Lower leg skin (tissue), 4 donors: Measurements from ENCODE around the gene PSAPL1. TPM values are rescaled to one million over a fixed set of nuclear protein-coding genes. Genes with fewer than 3 reads are reported as not detected.

ENCODE experiments used
- DNase-seq, 2 donors: peaks; one replicate each; pipeline ENCODE4 v3.0.0-alpha.2; 2019; ENCODE audit warnings: low spot score in 2 of 2
- H3K4me3 ChIP-seq: fragments of 200-600 bp; sonication (generic); 2 replicates; pipeline ENCODE4 v1.5.1; 2017; ENCODE audit warnings: mild to moderate bottlenecking, low read depth; ENCODE audit not compliant: poor library complexity, severe bottlenecking
- CTCF ChIP-seq, 3 donors: fragments of 450-650 bp; IDR thresholded peaks; one replicate each; pipeline ENCODE4 v1.5.1; 2016; ENCODE audit warnings: antibody characterized with exemption in 3 of 3, mild to moderate bottlenecking in 3 of 3, moderate library complexity in 2 of 3
- POLR2A ChIP-seq, 2 donors: fragments of 450-650 bp; IDR thresholded peaks; one replicate each; pipeline ENCODE4 v1.6.1; 2016 to 2017; ENCODE audit warnings: antibody characterized with exemption in 2 of 2, mild to moderate bottlenecking in 1 of 2, moderate library complexity in 1 of 2
- WGBS, 2 donors: methylation state at CpG; one replicate each; pipeline ENCODE4 v1.1.5; 2018; 5-methylcytosine and 5-hydroxymethylcytosine counted together
- intact Hi-C: fragments of 100-400 bp; cut with DNase I; formaldehyde crosslinking; loops from one replicate; pipeline ENCODE4 v1.15.0; 2023; ENCODE audit warnings: low total_unique reads
- total RNA-seq, 4 donors: library from RNA; depleted of rRNA; stranded (reverse); fragments of >200 nt; gene quantifications; one replicate each; pipeline ENCODE4 v1.1.0, GENCODE V29; 2016

Gene PSAPL1
- total RNA-seq, 4 donors from 2014 or later: 142 to 570 (median 249) TPM

- WGBS, 2 donors: 68 to 74% methylated on average over 15 to 17 of the region's 17 CpGs
- DNase-seq: peak in 1 of 2 donors; percentile 78
- intact Hi-C loops: no loop called here
- no peak overlapping the region for H3K4me3 ChIP-seq
- TF ChIP-seq POLR2A (IDR thresholded peaks at IDR 0.05) (no peak), CTCF (IDR thresholded peaks at IDR 0.05) (no peak)
Observed at GRCh38 chr4:7429601-7430078, 5.1 kb downstream of the PSAPL1 start.

GRCh38 chr4:7429069-7429416 is 5.7 kb downstream of the PSAPL1 start:
- intact Hi-C loops: no loop called here
- TF ChIP-seq POLR2A (IDR thresholded peaks at IDR 0.05): no peak
- TF ChIP-seq CTCF (IDR thresholded peaks at IDR 0.05): no peak
- H3K4me3 ChIP-seq: no peak overlapping the region
- DNase-seq: peak in 1 of 2 donors; percentile 76
- WGBS, 2 donors: 78 to 83% methylated on average over 9 of the region's 9 CpGs

GRCh38 chr4:7428261-7429068 is 6.3 kb downstream of the PSAPL1 start:
- no peak for TF ChIP-seq CTCF (IDR thresholded peaks at IDR 0.05)
- TF ChIP-seq POLR2A (IDR thresholded peaks at IDR 0.05): no peak
- WGBS, 2 donors: 88 to 94% methylated on average over 16 of the region's 16 CpGs
- intact Hi-C loops: no loop called here
- peak in 1 of 2 donors; percentile 56 for DNase-seq
- no peak overlapping the region for H3K4me3 ChIP-seq

GRCh38 chr4:7427831-7428260 is 6.9 kb downstream of the PSAPL1 start:
- WGBS, 2 donors: 80 to 98% methylated on average over 8 to 13 of the region's 13 CpGs
- intact Hi-C loops: no loop called here
- peak in 1 of 2 donors; percentile 73 for DNase-seq
- H3K4me3 ChIP-seq: no peak overlapping the region
- no peak for TF ChIP-seq POLR2A (IDR thresholded peaks at IDR 0.05)
- no peak for TF ChIP-seq CTCF (IDR thresholded peaks at IDR 0.05)

- WGBS, 2 donors: 78 to 87% methylated on average over 9 to 10 of the region's 10 CpGs
- intact Hi-C loops: no loop called here
- H3K4me3 ChIP-seq: no peak overlapping the region
- TF ChIP-seq CTCF (IDR thresholded peaks at IDR 0.05) (no peak), POLR2A (IDR thresholded peaks at IDR 0.05) (no peak)
- peak in 1 of 2 donors; percentile 60 for DNase-seq
Observed at GRCh38 chr4:7427361-7427760, 7.4 kb downstream of the PSAPL1 start.
